Fibroblast of the aortic adventitia (primary cell): ENCODE measurements around the gene RNASE13. TPM values are rescaled to one million over a fixed set of nuclear protein-coding genes. Genes with fewer than 3 reads are reported as not detected.

Source experiments
- DNase-seq: peaks from one replicate; pipeline ENCODE4 v3.0.0-alpha.2; 2010; ENCODE audit warnings: low read depth
- H3K4me3 ChIP-seq: 2 replicates; pipeline ENCODE4 v1.5.1; 2011; ENCODE audit warnings: low read depth, mild to moderate bottlenecking, control low read depth, low read length, moderate library complexity
- CTCF ChIP-seq: IDR thresholded peaks from 2 replicates; pipeline ENCODE4 v1.5.1; 2011; ENCODE audit warnings: mild to moderate bottlenecking, low read length, control low read depth, inconsistent platforms; ENCODE audit not compliant: insufficient read depth
- total RNA-seq: library from RNA; depleted of rRNA; stranded (reverse); fragments of >200 nt; gene quantifications from 2 replicates; pipeline ENCODE4 v1.2.3, GENCODE V29; 2012; ENCODE audit warnings: low replicate concordance

RNASE13 gene
- total RNA-seq, 1 donor = not detected

DNA sequence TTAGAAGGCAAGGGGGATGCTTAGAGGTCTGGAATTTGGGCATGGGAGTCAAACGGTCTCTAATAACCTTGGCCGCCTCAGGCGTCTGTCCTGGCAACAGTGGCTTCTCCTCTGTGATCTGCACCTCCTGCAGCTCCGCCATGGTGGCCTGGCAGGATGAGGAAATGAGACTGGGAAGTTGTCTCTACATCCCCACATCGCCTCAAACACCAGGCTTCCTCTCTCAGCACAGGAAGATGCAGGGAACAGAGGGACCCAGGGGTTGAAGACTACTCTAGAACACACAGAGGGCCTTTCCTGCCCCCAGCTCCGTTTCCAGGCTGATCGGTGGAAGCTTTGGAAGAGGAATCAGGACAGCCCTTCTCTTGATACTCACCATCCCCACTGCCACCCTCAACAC is 11.4 kb downstream of the RNASE13 start:
- no peak for TF ChIP-seq CTCF
- DNase-seq = no peak
- H3K4me3 ChIP-seq = no peak overlapping the region

GRCh38 chr14:21022686-21023085 is 11.9 kb downstream of the RNASE13 start:
- no peak for DNase-seq
- no peak overlapping the region for H3K4me3 ChIP-seq
- no peak for TF ChIP-seq CTCF

- no peak for DNase-seq
- TF ChIP-seq CTCF = no peak
- H3K4me3 ChIP-seq = no peak overlapping the region
Observed at GRCh38 chr14:21020977-21021545, 13.5 kb downstream of the RNASE13 start.

DNA sequence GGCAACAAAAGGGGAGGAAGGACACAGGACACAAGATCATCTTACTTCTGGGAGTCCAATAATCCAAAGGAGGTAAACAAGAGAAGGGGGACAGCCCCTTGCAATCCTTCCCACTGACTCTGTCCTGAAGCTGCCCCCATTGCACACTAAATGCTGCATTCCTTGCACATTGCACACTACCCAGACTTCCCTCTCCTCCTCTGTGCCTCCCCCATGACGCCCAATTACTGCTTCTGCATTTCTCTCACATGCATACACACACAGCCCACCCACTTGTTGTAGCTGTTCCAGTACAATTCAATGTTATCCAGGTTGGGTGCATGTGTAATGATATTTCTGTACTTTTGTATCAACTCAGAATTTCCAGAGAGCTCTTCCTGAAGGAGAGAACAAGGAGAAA is 15.2 kb downstream of the RNASE13 start:
- no peak for DNase-seq
- no peak for TF ChIP-seq CTCF

GRCh38 chr14:21018781-21019180 is 15.8 kb downstream of the RNASE13 start:
- no peak overlapping the region for H3K4me3 ChIP-seq
- DNase-seq = no peak
- TF ChIP-seq CTCF = no peak

More for the DNA sequence above, 15.2 kb downstream of the RNASE13 start:
- no peak overlapping the region for H3K4me3 ChIP-seq

DNA sequence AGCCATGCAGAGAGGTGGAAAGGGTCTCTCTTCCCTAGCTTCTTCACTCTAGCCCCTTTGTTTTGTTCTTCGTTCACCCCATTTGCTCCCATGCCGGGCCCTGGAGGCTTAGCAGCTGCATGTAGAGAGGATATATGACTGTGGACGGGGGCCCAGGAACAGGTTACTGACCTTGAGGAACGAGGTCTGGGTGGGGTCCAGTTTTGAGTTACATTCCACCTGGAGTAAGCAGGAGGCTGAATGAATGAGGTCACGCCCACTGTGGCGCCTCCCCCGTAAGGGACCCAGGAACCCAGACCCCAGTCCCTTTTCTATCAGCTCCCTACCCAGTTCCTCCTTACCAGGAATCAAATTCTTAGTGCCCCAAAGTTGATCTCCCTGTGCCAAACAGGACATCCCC is 16.3 kb downstream of the RNASE13 start:
- H3K4me3 ChIP-seq = no peak overlapping the region
- TF ChIP-seq CTCF = no peak
- DNase-seq = no peak
